Hematopoietic multipotent progenitor cell treated with erythropoietin and hydrocortisone succinate and interleukin-3 and kit ligand, for 4 days (in vitro differentiated cells): ENCODE results near the gene CCL22.

Experiments
- DNase-seq: peaks from one replicate; pipeline ENCODE4 v3.0.0-alpha.2; 2015

CCL22 gene

DNA sequence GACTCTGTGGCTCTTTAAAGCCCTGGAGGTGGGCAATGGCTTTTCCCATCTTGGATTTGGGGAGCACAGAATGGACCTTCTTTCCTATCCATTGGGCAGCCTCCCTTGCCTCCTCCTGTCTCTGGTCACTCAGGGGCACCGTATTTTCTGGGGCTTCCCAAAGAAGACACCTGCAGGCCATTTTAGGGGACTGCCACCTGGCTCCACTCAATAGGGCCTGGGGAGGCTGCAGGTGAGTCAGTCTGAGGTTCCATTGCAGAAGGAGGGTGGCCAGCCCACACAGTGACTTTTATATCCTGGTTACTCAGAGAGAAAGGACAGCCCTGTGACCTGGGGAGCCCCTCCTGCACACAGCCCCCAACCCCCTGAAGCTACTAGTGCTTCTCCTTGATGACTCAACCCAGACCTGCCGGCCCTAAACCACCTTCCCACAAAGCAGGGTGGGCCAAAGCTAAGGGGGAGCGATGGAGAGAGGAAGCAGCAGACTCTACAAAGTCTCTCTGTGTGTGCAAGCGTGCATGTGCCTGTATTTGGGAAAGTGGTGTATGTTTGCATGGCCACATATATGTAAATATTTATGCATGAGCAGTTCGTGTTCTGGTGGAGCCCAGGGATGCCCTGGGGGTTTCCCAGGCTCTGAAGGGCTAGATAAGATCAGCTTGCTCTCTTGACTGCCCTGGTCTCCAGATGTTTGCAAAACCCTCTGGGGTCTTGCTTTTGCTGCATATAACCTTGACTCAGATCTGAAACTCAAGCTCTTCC is 18.7 kb downstream of the CCL22 start:
- no peak for DNase-seq

DNA sequence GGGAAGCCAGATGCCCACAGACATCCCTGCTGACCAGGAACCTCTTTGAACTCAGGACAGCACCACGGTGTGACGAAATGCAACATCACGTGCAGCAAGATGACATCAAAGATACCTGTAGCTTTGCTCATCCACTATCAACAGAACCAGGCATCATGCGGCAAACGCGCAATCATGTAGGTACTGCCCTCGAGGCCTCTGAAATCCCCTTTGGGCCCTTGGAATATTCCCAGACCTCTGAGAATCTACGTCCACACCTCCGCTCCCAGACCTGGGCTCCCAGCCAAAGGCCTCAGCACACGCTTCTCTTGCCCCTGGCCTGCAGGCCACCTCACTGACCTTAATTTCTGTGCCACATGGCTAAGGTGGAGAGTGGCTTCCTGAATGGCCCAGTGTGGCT is 21.0 kb downstream of the CCL22 start:
- DNase-seq, result no peak

DNA sequence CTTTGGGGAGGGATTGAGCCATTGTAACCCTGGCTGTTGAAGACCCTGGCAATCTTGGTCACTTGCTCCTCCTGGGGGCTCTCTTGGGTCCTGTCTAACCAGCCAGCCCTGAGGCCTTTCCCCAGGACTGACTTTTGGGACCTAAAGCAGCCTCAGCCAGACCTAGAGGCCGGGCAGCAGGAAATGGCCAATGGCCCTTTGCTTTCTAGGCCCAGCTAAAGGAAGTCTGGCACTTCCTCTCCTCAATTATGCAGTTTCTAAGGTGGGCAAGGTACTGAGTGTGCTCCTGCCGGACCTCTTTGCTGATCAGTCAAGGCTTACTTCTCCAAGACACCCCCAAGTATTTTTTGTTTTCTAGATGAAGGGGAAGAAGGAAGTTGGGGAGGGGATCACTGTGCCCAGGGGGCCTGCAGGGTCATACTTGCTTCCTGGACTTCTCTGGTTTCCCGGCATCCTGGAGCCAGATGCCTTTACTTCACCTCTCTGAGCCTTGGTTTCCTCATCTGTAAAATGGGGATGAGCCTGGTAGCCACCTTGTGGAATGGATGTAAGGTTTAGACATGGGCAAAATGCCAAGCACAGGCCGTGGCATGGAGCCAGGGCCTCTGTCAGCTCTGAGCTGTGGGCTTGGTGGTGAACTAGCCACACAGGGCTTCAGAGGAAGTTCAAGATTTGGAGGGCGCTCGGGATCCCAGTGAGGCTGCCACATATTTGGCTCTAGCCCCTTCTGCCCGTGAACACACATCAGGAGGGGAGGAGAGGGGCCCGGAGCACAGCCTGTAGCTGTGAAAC is 22.3 kb downstream of the CCL22 start:
- peak; percentile 72 for DNase-seq

DNA sequence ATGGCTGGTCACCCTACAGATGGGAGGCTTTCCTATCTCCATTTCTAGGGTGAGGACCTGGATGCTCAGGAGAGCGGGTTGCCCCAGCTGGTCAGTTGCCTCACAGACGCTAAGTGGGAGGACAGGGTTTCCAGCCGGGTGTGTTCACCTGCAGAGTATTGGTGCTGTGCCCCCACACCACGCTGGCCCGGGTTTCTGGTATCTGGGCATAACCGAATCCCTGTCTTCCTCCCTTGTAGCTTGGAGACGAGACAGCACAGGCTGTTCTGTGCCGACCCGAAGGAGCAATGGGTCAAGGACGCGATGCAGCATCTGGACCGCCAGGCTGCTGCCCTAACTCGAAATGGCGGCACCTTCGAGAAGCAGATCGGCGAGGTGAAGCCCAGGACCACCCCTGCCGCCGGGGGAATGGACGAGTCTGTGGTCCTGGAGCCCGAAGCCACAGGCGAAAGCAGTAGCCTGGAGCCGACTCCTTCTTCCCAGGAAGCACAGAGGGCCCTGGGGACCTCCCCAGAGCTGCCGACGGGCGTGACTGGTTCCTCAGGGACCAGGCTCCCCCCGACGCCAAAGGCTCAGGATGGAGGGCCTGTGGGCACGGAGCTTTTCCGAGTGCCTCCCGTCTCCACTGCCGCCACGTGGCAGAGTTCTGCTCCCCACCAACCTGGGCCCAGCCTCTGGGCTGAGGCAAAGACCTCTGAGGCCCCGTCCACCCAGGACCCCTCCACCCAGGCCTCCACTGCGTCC is 23.4 kb downstream of the CCL22 start:
- no peak for DNase-seq

DNA sequence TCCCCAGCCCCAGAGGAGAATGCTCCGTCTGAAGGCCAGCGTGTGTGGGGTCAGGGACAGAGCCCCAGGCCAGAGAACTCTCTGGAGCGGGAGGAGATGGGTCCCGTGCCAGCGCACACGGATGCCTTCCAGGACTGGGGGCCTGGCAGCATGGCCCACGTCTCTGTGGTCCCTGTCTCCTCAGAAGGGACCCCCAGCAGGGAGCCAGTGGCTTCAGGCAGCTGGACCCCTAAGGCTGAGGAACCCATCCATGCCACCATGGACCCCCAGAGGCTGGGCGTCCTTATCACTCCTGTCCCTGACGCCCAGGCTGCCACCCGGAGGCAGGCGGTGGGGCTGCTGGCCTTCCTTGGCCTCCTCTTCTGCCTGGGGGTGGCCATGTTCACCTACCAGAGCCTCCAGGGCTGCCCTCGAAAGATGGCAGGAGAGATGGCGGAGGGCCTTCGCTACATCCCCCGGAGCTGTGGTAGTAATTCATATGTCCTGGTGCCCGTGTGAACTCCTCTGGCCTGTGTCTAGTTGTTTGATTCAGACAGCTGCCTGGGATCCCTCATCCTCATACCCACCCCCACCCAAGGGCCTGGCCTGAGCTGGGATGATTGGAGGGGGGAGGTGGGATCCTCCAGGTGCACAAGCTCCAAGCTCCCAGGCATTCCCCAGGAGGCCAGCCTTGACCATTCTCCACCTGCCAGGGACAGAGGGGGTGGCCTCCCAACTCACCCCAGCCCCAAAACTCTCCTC is 24.1 kb downstream of the CCL22 start:
- peak; percentile 24 for DNase-seq

DNA sequence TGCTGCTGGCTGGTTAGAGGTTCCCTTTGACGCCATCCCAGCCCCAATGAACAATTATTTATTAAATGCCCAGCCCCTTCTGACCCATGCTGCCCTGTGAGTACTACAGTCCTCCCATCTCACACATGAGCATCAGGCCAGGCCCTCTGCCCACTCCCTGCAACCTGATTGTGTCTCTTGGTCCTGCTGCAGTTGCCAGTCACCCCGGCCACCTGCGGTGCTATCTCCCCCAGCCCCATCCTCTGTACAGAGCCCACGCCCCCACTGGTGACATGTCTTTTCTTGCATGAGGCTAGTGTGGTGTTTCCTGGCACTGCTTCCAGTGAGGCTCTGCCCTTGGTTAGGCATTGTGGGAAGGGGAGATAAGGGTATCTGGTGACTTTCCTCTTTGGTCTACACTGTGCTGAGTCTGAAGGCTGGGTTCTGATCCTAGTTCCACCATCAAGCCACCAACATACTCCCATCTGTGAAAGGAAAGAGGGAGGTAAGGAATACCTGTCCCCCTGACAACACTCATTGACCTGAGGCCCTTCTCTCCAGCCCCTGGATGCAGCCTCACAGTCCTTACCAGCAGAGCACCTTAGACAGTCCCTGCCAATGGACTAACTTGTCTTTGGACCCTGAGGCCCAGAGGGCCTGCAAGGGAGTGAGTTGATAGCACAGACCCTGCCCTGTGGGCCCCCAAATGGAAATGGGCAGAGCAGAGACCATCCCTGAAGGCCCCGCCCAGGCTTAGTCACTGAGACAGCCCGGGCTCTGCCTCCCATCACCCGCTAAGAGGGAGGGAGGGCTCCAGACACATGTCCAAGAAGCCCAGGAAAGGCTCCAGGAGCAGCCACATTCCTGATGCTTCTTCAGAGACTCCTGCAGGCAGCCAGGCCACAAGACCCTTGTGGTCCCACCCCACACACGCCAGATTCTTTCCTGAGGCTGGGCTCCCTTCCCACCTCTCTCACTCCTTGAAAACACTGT is 25.0 kb downstream of the CCL22 start:
- peak; percentile 56 for DNase-seq

DNA sequence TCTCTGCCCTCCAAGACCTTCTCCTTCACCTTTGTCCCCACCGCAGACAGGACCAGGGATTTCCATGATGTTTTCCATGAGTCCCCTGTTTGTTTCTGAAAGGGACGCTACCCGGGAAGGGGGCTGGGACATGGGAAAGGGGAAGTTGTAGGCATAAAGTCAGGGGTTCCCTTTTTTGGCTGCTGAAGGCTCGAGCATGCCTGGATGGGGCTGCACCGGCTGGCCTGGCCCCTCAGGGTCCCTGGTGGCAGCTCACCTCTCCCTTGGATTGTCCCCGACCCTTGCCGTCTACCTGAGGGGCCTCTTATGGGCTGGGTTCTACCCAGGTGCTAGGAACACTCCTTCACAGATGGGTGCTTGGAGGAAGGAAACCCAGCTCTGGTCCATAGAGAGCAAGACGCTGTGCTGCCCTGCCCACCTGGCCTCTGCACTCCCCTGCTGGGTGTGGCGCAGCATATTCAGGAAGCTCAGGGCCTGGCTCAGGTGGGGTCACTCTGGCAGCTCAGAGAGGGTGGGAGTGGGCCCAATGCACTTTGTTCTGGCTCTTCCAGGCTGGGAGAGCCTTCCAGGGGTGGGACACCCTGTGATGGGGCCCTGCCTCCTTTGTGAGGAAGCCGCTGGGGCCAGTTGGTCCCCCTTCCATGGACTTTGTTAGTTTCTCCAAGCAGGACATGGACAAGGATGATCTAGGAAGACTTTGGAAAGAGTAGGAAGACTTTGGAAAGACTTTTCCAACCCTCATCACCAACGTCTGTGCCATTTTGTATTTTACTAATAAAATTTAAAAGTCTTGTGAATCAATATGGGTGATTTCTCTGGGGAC is 25.9 kb downstream of the CCL22 start:
- DNase-seq, result peak; percentile 49

DNA sequence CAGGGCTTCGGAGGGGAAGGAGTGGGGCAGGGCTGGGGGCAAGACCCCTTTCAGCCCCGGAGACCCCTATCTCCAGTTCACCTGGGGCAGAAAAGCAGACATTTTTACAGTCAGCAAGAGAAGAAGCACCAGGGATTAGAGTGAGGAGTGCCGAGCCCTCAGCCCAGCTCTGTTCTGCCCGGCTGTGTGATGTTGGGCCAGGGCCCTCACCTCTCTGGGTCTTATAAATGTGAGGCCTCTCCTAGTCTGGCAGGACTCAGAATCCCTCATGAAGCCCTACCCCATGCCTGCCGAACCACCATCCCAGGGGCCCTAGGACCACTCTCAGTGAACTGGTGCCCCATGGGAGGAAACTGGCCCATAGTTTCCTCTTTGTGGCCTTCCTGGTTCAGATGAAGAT is 26.5 kb downstream of the CCL22 start:
- no peak for DNase-seq

DNA sequence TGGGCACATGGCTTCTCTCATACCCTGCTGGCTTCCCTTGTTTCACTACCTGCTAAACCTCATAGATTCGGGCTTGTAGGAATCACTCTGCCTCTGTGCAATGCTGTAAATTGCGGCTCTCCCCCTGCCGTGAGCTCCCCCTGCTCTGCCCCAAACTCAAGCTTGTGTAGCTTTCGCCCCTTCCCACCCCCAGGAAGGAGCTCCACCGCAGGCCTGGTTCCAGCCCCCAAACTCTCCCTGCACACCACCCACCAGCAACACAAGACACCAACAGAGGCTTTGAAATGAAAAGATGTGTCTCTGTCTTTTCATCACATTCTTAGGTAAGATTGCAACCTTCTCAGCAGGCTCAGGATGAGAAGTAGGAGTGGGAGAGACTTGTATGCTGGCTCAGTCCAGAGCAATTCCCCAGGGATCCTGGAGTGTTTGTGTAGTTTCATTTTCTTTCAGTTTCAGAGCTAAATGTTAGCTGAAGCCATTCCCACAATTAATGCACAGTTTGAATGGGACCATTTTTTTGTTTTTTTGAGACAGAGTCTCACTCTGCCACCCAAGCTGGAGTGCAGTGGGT is 27.9 kb downstream of the CCL22 start:
- DNase-seq, result no peak

DNA sequence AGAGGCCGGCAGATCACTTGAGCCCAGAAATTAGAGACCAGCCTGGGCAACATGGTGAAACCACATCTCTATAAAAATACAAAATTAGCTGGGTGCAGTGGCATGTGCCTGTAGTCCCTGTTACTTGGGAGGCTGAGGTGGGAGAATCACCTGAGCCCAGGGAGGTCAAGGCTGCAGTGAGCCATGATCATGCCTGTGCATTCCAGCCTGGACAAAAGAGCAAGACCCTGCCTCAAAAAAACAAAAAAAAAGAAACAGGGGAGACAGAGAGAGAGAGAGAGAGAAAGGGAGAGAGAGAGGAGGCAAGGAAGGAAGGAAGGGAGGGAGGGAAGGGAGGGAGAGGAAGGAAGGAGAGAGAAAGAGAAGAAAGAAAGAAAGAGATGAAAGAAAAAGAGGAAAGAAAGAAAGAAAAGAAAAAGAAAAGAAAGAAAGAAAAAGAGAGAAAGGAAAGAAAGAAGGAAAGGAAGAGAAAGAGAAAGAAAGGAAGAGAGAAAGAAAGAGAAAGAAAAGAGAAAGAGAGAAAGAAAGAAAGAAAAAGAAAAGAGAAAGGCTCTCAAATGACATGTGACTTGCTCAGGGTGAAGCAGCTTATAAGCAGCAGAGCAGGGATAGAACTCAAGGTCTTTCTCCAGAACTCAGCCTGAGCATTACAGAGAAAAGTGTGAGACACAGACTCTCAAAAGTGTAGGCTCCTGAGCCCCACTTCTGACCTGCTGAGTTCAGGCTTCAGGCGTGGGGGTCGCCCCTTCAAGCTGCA is 29.2 kb downstream of the CCL22 start:
- no peak for DNase-seq

DNA sequence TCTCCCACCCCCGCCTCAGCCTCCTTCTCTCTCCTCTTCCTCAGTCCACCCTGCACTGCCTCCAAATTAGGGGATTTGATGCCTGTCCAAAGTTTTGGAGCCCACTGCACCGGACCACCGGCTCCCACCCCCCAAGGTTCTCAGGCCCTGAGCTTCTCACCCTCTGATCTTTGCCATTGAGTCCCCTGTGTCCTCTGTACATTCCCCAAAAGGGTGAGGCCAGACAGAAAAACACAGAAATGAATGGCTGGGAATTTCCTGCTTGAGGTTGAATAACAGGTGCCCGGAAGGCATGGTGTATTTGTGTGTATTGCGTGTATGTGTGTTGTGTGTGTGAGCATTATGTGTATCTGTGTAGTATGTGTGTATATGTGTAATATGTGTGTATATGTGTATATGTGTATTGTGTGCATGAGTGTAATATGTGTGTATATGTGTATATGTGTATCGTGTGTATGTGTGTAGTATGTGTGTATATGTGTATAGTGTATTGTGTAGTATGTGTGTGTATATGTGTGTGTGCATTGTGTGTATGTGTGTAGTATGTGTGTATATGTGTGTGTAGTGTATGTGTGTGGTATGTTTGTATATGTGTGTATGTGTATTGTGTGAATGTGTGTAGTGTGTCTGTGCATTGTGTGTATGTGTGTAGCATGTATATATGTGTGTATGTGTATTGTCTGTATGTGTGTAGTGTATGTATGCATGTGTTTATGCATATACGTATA is 29.9 kb downstream of the CCL22 start:
- no peak for DNase-seq

DNA sequence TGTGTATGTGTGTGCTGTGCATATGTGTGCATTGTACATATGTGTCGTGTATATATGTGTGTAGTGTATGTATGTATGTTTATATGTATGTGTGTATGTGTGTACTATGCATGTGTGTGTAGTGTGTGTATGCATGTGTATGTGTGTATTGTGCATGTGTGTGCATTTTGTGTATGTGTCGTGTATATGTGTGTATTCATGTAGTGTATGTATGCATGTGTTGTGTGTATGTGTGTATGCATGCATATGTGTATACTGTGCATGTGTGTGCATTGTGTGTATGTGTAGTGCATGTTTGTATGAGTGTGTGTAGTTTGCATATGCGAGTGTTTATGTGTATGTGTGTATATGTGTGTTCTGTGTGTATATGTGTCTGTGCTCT is 30.5 kb downstream of the CCL22 start:
- DNase-seq, result no peak

DNA sequence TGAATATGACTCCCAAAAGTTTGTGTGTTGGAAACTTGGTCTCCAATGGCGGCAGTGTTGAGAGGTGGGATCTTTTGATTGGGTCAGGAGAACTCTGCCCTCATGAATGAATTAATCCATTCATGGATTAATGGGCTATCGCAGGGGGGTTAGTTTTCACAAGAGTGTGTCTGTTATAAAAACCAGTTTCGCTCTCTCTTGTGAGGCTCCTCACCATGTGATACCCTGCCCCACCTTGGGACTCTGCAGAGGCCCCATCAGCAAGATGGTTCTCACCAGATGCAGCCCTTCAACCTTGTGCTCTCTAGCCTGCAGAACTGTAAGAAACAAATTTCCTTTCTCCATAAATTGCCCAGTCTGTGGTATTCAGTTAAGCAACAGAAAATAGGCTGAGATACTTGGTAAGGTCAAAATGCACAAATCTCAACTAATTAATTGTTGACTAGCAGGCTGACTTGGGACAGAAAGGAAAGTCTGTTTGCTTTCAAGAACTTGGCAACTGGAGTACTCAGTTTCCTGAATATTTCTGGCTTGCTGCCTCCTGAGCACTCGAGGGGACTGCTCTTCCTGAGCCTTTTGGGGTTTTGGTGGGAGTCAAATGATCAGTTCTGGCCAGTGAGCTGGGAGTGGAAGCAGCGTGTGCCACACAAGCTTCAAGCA is 32.2 kb downstream of the CCL22 start:
- no peak for DNase-seq

DNA sequence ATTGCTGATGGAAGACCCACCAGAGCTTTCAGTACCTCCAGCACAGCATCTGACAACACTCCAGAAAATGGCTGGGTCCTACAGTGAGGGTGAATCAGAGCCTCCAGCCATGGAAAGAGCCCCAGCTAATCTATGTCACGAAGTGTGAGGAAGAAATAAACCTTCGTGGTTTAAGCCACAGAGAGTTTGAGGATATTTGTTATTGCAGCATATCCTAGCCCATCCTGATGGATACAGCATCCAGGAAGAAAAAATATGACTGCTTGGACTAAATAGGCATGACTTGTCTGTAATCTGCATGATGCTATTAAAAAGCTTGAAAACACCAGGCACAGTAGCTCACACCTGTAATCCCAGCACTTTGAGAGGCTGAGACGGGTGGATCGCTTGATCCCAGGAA is 32.7 kb downstream of the CCL22 start:
- no peak for DNase-seq

DNA sequence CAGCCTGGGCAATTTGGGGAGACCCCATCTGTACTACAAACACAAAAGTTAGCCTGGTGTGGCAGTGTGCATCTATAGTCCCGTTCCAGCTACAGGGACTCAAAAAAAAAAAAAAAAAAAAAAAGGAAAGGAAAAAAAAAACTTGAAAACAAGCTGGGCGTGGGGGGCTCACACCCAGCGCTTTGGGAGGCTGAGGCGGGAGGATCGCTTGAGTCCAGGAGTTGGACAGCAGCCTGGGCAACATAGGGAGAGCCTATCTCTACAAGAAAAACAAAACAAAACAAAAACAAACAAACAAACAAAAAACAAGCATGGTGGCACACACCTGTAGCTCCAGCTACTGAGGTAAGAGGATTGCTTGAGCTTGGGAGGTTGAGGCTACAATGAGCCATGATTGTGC is 33.1 kb downstream of the CCL22 start:
- no peak for DNase-seq

DNA sequence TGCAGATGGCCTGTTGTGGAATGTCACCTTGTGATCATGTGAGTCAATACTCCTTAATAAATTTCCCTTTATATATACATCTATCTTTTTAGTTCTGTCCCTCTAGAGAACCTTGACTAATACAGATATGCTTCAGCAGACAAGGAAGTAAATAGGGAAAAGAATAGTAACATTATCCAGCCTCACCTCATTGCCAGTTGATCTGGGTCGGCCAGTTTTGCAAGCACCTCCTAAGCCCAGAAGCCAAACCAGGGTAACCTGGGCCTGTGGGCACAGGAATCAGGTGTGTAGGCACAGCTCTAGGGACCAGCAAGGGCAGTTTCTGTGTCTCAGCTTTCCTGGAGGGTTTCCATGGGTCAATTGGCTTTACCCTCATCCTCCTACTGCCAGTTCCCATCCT is 34.1 kb downstream of the CCL22 start:
- DNase-seq, result no peak

DNA sequence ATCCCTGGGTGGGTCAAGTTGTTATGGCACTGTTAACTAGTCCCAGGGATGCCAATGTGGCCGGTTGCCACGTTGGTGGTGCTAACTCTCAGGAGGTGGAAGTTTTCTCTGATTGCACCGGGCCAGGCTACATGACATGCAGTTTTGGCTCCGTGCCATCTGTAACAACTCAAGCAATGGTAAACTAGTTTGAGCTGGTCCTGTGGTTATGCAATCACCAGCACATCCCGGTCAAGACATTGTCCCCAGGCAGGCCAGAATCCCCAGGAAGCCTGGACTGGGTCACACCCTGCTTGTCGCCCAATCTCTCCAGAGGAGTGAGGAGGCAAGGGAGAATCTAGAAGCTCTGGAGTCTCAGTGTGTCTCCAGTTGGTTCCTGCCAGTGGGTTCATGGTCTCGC is 35.9 kb downstream of the CCL22 start:
- no peak for DNase-seq

DNA sequence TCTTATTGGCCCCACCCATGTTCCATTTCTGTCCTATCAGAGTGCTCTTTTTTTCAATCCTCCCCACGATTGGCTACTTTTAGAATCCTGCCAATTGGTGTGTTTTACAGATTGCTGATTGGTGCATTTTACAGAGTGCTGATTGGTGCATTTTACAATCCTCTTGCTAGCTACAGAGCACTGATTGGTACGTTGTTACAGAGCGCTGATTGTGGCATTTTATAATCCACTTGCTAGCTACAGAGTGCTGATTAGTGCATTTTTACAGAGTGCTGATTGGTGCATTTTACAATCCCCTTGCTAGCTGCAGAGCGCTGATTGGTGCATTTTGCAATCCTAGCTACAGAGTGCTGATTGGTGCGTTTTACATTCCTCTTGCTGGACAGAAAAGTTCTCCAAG is 36.4 kb downstream of the CCL22 start:
- DNase-seq, result no peak

DNA sequence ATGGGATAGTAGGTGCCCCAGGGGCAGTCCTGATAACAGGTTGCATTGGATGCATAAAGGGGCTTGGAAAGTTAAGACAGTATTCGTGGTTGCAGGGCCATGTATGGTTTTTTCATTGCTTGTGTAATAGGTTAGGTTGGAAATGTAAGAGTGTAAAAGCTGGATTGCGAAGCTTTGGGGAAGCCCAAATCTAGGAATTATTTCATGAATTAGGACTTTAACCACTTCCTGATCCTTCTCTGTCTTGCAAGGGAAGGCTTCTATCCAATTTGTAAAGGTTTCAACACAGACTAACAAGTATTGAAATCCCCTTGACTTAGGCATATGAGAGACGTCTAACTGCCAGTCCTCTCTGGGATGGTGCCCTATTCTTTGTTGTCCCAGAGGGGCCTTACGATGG is 38.2 kb downstream of the CCL22 start:
- DNase-seq, result no peak
